WTC11 (cell line): Measurements from ENCODE around the gene NMRAL1. TPM values are rescaled to one million over a fixed set of nuclear protein-coding genes. Genes with fewer than 3 reads are reported as not detected.

ENCODE experiments used
- ATAC-seq: fragments of 200-7000 bp; cut with Tn5 transposase; 2 replicates; pipeline ENCODE4 v1.10.0; 2021; ENCODE audit warnings: mild to moderate bottlenecking, moderate library complexity
- CTCF ChIA-PET: fragments of 300-600 bp; sonication (Branson Sonifier 250); formaldehyde crosslinking; loops from one replicate; lab custom pipeline; 2021; ENCODE audit warnings: antibody characterized with exemption; lab: Charles Lee
- POLR2A ChIA-PET: fragments of 350-600 bp; sonication (Branson Sonifier 250); formaldehyde crosslinking; loops from one replicate; lab custom pipeline; 2021; ENCODE audit warnings: antibody characterized with exemption; lab: Charles Lee
- DNase-seq: peaks from one replicate; pipeline ENCODE4 v3.0.0; 2021; ENCODE audit warnings: low spot score
- H3K27ac Mint-ChIP-seq: 2 replicates; pipeline ENCODE4 v1.8.0; 2021; ENCODE audit warnings: mixed read lengths
- H3K27me3 Mint-ChIP-seq: 2 replicates; pipeline ENCODE4 v1.8.0; 2021; ENCODE audit warnings: low read depth, mild to moderate bottlenecking, moderate library complexity, mixed read lengths
- H3K36me3 Mint-ChIP-seq: 2 replicates; pipeline ENCODE4 v1.8.0; 2021; ENCODE audit warnings: mixed read lengths
- H3K4me1 Mint-ChIP-seq: 2 replicates; pipeline ENCODE4 v1.8.0; 2022; ENCODE audit warnings: mixed read lengths
- H3K4me3 Mint-ChIP-seq: 2 replicates; pipeline ENCODE4 v1.8.0; 2021; ENCODE audit warnings: mild to moderate bottlenecking, moderate library complexity, mixed read lengths
- H3K9me3 Mint-ChIP-seq: 2 replicates; pipeline ENCODE4 v1.8.0; 2021; ENCODE audit warnings: mixed read lengths
- ATF3 ChIP-seq: sonication (generic); formaldehyde crosslinking; conservative IDR thresholded peaks from 2 replicates; pipeline ENCODE4 v1.8.1; 2022; ENCODE audit warnings: mild to moderate bottlenecking, missing genetic modification reagents
- CDX4 ChIP-seq: fragments of 250-450 bp; sonication (Bioruptor Pico); IDR thresholded peaks from 2 replicates; pipeline ENCODE4 v1.9.0; 2021; ENCODE audit warnings: moderate library complexity, mild to moderate bottlenecking, inconsistent platforms, borderline replicate concordance
- EMX1 ChIP-seq: fragments of 250-450 bp; sonication (Bioruptor Pico); IDR thresholded peaks from 2 replicates; pipeline ENCODE4 v1.8.0; 2021; ENCODE audit warnings: mild to moderate bottlenecking
- FOXK1 ChIP-seq: sonication (generic); formaldehyde crosslinking; IDR thresholded peaks from 2 replicates; pipeline ENCODE4 v1.8.0; 2022; ENCODE audit warnings: mild to moderate bottlenecking, moderate library complexity, missing genetic modification reagents
- MXD4 ChIP-seq: fragments of 250-450 bp; sonication (Bioruptor Pico); IDR thresholded peaks from 2 replicates; pipeline ENCODE4 v1.8.0; 2021; ENCODE audit warnings: mild to moderate bottlenecking, moderate library complexity, borderline replicate concordance
- NFE2L1 ChIP-seq: sonication (generic); formaldehyde crosslinking; IDR thresholded peaks from 2 replicates; pipeline ENCODE4 v1.8.1; 2023; ENCODE audit warnings: missing genetic modification reagents
- OVOL2 ChIP-seq: fragments of 250-450 bp; sonication (Bioruptor Pico); IDR thresholded peaks from 2 replicates; pipeline ENCODE4 v1.9.0; 2021; ENCODE audit warnings: mild to moderate bottlenecking, borderline replicate concordance
- PRRX2 ChIP-seq: fragments of 250-450 bp; sonication (Bioruptor Pico); IDR thresholded peaks from 2 replicates; pipeline ENCODE4 v1.8.0; 2021; ENCODE audit warnings: mild to moderate bottlenecking
- TCF7 ChIP-seq: sonication (generic); formaldehyde crosslinking; IDR thresholded peaks from 2 replicates; pipeline ENCODE4 v1.8.0; 2022; ENCODE audit warnings: mild to moderate bottlenecking, low read depth, missing genetic modification reagents, moderate library complexity
- USF2 ChIP-seq: sonication (generic); formaldehyde crosslinking; IDR thresholded peaks from 2 replicates; pipeline ENCODE4 v1.8.1; 2023; ENCODE audit warnings: mild to moderate bottlenecking, missing genetic modification reagents, moderate library complexity
- ZBTB21 ChIP-seq: sonication (generic); formaldehyde crosslinking; IDR thresholded peaks from 2 replicates; pipeline ENCODE4 v1.8.1; 2023; ENCODE audit warnings: mild to moderate bottlenecking, missing genetic modification reagents, borderline replicate concordance
- ZNF121 ChIP-seq: sonication (generic); formaldehyde crosslinking; IDR thresholded peaks from 2 replicates; pipeline ENCODE4 v1.8.0; 2023; ENCODE audit warnings: missing genetic modification reagents
- ZNF232 ChIP-seq: sonication (generic); formaldehyde crosslinking; IDR thresholded peaks from 2 replicates; pipeline ENCODE4 v1.8.0; 2022; ENCODE audit warnings: mild to moderate bottlenecking, missing genetic modification reagents
- ZNF671 ChIP-seq: fragments of 250-450 bp; sonication (Bioruptor Pico); IDR thresholded peaks from 2 replicates; pipeline ENCODE4 v1.8.0; 2021; ENCODE audit warnings: mild to moderate bottlenecking
- total RNA-seq: library from RNA; stranded (reverse); gene quantifications from 3 replicates; pipeline ENCODE4 v1.2.3, GENCODE V29; 2021
- TF ChIP-seq, protein P1 (sequence below): fragments of 250-450 bp; sonication (Bioruptor Pico); IDR thresholded peaks from 2 replicates; pipeline ENCODE4 v1.9.0; 2021; ENCODE audit warnings: mild to moderate bottlenecking, borderline replicate concordance
- TF ChIP-seq, protein P2 (sequence below): fragments of 250-450 bp; sonication (Bioruptor Pico); IDR thresholded peaks from 2 replicates; pipeline ENCODE4 v1.9.0; 2021; ENCODE audit warnings: mild to moderate bottlenecking
- TF ChIP-seq, protein P3 (sequence below): sonication (generic); formaldehyde crosslinking; IDR thresholded peaks from 2 replicates; pipeline ENCODE4 v1.8.1; 2023; ENCODE audit warnings: mild to moderate bottlenecking, moderate library complexity, missing genetic modification reagents
- TF ChIP-seq, protein P4 (sequence below): sonication (generic); formaldehyde crosslinking; IDR thresholded peaks from 2 replicates; pipeline ENCODE4 v1.8.1; 2023; ENCODE audit warnings: mild to moderate bottlenecking, missing genetic modification reagents

NMRAL1 gene
- total RNA-seq, 1 experiment from 2014 or later: 68.1 TPM

DNA sequence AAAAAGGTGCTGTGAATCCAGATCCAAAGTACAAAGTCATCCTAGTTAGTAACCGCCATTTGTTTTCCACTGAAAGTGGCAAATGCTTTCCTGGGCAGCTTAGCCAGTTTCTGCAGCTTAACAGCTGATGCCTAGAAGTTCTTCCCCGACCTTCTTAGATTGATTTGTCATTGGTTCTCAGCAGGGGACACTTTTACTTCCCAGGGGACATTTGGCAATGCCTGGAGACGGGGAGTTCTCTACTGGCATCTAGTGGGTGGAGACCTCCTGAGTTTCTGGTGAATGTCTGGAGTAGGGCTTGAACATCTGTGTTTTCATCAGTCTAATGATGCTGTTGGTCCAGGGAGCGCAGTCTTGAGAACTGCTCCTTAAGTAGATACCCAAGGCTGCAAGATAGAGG is 41.2 kb downstream of the NMRAL1 start (continued):
- TF ChIP-seq, protein P1, sequence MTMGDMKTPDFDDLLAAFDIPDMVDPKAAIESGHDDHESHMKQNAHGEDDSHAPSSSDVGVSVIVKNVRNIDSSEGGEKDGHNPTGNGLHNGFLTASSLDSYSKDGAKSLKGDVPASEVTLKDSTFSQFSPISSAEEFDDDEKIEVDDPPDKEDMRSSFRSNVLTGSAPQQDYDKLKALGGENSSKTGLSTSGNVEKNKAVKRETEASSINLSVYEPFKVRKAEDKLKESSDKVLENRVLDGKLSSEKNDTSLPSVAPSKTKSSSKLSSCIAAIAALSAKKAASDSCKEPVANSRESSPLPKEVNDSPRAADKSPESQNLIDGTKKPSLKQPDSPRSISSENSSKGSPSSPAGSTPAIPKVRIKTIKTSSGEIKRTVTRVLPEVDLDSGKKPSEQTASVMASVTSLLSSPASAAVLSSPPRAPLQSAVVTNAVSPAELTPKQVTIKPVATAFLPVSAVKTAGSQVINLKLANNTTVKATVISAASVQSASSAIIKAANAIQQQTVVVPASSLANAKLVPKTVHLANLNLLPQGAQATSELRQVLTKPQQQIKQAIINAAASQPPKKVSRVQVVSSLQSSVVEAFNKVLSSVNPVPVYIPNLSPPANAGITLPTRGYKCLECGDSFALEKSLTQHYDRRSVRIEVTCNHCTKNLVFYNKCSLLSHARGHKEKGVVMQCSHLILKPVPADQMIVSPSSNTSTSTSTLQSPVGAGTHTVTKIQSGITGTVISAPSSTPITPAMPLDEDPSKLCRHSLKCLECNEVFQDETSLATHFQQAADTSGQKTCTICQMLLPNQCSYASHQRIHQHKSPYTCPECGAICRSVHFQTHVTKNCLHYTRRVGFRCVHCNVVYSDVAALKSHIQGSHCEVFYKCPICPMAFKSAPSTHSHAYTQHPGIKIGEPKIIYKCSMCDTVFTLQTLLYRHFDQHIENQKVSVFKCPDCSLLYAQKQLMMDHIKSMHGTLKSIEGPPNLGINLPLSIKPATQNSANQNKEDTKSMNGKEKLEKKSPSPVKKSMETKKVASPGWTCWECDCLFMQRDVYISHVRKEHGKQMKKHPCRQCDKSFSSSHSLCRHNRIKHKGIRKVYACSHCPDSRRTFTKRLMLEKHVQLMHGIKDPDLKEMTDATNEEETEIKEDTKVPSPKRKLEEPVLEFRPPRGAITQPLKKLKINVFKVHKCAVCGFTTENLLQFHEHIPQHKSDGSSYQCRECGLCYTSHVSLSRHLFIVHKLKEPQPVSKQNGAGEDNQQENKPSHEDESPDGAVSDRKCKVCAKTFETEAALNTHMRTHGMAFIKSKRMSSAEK (CRISPR knock-in tag): no peak
- TF ChIP-seq FOXK1 (CRISPR knock-in tag): no peak
- no peak for TF ChIP-seq ATF3 (CRISPR knock-in tag)
- TF ChIP-seq EMX1 (CRISPR knock-in tag): no peak

GRCh38 chr16:4431023-4431422 is 43.4 kb downstream of the NMRAL1 start:
- Mint-ChIP-seq H3K4me3 (no peak overlapping the region), H3K9me3 (no peaks in the 10 kb centered on the region), H3K27me3 (no peaks in the 10 kb centered on the region), H3K27ac (no peak overlapping the region), H3K36me3 (peaks cover 36% of the 10 kb centered on the region)
- DNase-seq: no peak
- POLR2A ChIA-PET: no interaction called here
- no peak for TF ChIP-seq MXD4
- no peak for TF ChIP-seq CDX4
- TF ChIP-seq ZNF671: no peak
- no peak for TF ChIP-seq ZBTB21 (CRISPR knock-in tag)
- TF ChIP-seq PRRX2 (CRISPR knock-in tag): no peak
- TF ChIP-seq, all 79 proteins: peak for 0
- CTCF ChIA-PET: no interaction called here
- H3K4me1 Mint-ChIP-seq: peaks cover 13% of the 10 kb centered on the region
- no peak for ATAC-seq

DNA sequence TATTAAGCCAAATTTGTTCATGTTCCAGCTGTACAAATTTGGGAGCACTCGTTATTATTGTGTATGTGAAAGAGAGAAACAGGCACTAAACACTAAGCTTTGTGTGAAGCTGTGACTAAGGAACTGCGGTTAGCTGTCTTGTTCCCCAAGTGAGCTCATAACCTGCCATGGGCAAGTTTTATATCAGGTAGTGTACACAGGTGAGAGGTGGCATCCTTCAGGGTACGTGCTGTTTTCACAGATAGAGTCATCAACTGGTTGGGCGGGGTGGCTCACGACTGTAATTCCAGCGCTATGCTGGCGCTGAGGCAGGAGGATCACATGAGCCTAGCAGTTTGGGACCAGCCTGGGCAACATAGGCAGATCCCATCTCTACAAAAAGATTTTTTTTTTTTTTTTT is 45.9 kb downstream of the NMRAL1 start:
- peaks cover 18% of the 10 kb centered on the region for H3K4me1 Mint-ChIP-seq
- H3K4me3 Mint-ChIP-seq: no peak overlapping the region
- H3K36me3 Mint-ChIP-seq: peaks cover 23% of the 10 kb centered on the region
- H3K27ac Mint-ChIP-seq: no peak overlapping the region
- ChIA-PET CTCF (interaction anchor here (0.9 kb wide), 1 partner anchor 24 kb away, joined by 5 read pairs; no protein-coding TSS in a partner anchor), POLR2A (no interaction called here)
- no peaks in the 10 kb centered on the region for H3K27me3 Mint-ChIP-seq
- ATAC-seq: no peak
- H3K9me3 Mint-ChIP-seq: no peaks in the 10 kb centered on the region
- no peak for DNase-seq
- peak; percentile 43; the same call in 1 of the 2 replicates for TF ChIP-seq ZNF121
- TF ChIP-seq, protein P2, sequence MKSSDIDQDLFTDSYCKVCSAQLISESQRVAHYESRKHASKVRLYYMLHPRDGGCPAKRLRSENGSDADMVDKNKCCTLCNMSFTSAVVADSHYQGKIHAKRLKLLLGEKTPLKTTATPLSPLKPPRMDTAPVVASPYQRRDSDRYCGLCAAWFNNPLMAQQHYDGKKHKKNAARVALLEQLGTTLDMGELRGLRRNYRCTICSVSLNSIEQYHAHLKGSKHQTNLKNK (CRISPR knock-in tag): no peak
- TF ChIP-seq, all 79 proteins: peak for 1

DNA sequence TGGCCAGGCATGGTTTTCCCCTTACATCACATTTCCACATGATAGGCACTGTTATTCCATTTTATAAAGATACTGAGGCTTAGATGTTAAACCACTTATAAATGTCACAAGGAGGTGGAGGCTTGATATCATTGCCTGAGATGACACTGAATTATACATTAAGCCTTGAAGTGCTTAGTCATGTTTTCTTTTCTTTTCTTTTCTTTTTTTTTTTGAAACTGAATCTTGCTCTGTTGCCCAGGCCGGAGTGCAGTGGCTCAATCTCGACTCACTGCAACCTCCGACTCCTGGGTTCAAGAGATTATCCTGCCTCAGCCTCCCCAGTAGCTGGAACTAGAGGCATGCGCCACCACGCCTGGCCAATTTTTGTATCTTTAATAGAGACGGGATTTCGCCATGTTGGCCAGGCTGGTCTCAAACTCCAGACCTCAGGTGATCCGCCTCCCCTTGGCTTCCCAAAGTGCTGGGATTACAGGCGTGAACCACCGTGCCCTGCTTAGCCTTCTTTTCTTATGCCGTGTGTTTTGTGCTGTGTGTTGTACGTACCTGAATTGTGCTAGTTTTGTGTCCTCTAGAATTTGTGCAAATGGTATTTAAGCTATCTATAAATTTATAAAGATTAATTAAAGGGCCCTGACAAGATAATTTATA is 47.6 kb downstream of the NMRAL1 start:
- DNase-seq: no peak
- Mint-ChIP-seq H3K27me3 (no peaks in the 10 kb centered on the region), H3K4me1 (peaks cover 18% of the 10 kb centered on the region), H3K36me3 (peaks cover 22% of the 10 kb centered on the region), H3K9me3 (no peaks in the 10 kb centered on the region), H3K27ac (peak overlapping the region; percentile 91), H3K4me3 (peak overlapping the region; percentile 95)
- ChIA-PET CTCF (interaction anchor here (1.2 kb wide), 1 partner anchor 68 kb away, joined by 3 read pairs; no protein-coding TSS in a partner anchor), POLR2A (no interaction called here)
- ATAC-seq: no peak
- TF ChIP-seq NFE2L1 (CRISPR knock-in tag) (no peak), TCF7 (CRISPR knock-in tag) (no peak), ZNF232 (no peak), OVOL2 (CRISPR knock-in tag) (no peak), USF2 (CRISPR knock-in tag) (no peak)
- TF ChIP-seq, protein P3, sequence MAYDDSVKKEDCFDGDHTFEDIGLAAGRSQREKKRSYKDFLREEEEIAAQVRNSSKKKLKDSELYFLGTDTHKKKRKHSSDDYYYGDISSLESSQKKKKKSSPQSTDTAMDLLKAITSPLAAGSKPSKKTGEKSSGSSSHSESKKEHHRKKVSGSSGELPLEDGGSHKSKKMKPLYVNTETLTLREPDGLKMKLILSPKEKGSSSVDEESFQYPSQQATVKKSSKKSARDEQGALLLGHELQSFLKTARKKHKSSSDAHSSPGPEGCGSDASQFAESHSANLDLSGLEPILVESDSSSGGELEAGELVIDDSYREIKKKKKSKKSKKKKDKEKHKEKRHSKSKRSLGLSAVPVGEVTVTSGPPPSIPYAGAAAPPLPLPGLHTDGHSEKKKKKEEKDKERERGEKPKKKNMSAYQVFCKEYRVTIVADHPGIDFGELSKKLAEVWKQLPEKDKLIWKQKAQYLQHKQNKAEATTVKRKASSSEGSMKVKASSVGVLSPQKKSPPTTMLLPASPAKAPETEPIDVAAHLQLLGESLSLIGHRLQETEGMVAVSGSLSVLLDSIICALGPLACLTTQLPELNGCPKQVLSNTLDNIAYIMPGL (CRISPR knock-in tag): no peak
- TF ChIP-seq, protein P4, sequence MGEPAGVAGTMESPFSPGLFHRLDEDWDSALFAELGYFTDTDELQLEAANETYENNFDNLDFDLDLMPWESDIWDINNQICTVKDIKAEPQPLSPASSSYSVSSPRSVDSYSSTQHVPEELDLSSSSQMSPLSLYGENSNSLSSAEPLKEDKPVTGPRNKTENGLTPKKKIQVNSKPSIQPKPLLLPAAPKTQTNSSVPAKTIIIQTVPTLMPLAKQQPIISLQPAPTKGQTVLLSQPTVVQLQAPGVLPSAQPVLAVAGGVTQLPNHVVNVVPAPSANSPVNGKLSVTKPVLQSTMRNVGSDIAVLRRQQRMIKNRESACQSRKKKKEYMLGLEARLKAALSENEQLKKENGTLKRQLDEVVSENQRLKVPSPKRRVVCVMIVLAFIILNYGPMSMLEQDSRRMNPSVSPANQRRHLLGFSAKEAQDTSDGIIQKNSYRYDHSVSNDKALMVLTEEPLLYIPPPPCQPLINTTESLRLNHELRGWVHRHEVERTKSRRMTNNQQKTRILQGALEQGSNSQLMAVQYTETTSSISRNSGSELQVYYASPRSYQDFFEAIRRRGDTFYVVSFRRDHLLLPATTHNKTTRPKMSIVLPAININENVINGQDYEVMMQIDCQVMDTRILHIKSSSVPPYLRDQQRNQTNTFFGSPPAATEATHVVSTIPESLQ (CRISPR knock-in tag): no peak
- TF ChIP-seq, all 79 proteins: peak for 0
